Stimulated activated CD4-positive, alpha-beta T cell treated with anti-CD3 and anti-CD28 coated beads, TNF-alpha, amount 100 ng/mL, for 24 hours (primary cell): Measurements from ENCODE around the gene RAB3IL1.
"Not testable (repeated sequence)": the region's sequence is repeated elsewhere in the genome, so short reads cannot be mapped to it uniquely, and the experiment has no call there.

ENCODE experiments used
- DNase-seq, 3 experiments: peaks; one replicate each; pipeline ENCODE4 v3.0.0-alpha.2; 2020; ENCODE audit warnings: low read depth in 3 of 3

The RAB3IL1 gene

GRCh38 chr11:61953632-61954031 lies 36.3 kb upstream of the RAB3IL1 start:
- not testable (repeated sequence) for DNase-seq

GRCh38 chr11:61952882-61953281 lies 35.5 kb upstream of the RAB3IL1 start:
- DNase-seq, result no peak

- DNase-seq, result no peak
Observed at GRCh38 chr11:61951484-61952135, 34.2 kb upstream of the RAB3IL1 start.

- no peak for DNase-seq
Observed at GRCh38 chr11:61950035-61950547, 32.7 kb upstream of the RAB3IL1 start, which contains the start of gene BEST1. Gene BEST1 (plus strand): TSS chr11:61950351. CDS start chr11:61951807, 1,456 bp downstream.

GRCh38 chr11:61949169-61950034 lies 32.0 kb upstream of the RAB3IL1 start:
- no peak for DNase-seq

GRCh38 chr11:61948505-61948904 lies 31.1 kb upstream of the RAB3IL1 start:
- no peak for DNase-seq

GRCh38 chr11:61947486-61948210 lies 30.3 kb upstream of the RAB3IL1 start:
- peak; percentile 24 to 62 (median 40) for DNase-seq

- DNase-seq, result no peak
Observed at GRCh38 chr11:61946894-61947293, 29.5 kb upstream of the RAB3IL1 start.

GRCh38 chr11:61945191-61945590 lies 27.8 kb upstream of the RAB3IL1 start:
- no peak for DNase-seq

- DNase-seq, result no peak
Observed at GRCh38 chr11:61940466-61940865, 23.1 kb upstream of the RAB3IL1 start.

- DNase-seq, result no peak
Observed at GRCh38 chr11:61935861-61936260, 18.5 kb upstream of the RAB3IL1 start.

- no peak for DNase-seq
Observed at GRCh38 chr11:61930933-61931332, 13.6 kb upstream of the RAB3IL1 start.

GRCh38 chr11:61928606-61929005 lies 11.2 kb upstream of the RAB3IL1 start:
- no peak for DNase-seq

- DNase-seq, result no peak
Observed at GRCh38 chr11:61927501-61927900, 10.1 kb upstream of the RAB3IL1 start.

GRCh38 chr11:61926235-61926634 lies 8.9 kb upstream of the RAB3IL1 start:
- DNase-seq, result no peak

- no peak for DNase-seq
Observed at GRCh38 chr11:61925736-61926135, 8.4 kb upstream of the RAB3IL1 start.

GRCh38 chr11:61924064-61924455 lies 6.7 kb upstream of the RAB3IL1 start:
- no peak for DNase-seq

GRCh38 chr11:61923166-61924063 lies 6.0 kb upstream of the RAB3IL1 start:
- no peak for DNase-seq

GRCh38 chr11:61922539-61922938 lies 5.2 kb upstream of the RAB3IL1 start:
- DNase-seq, result no peak

- no peak for DNase-seq
Observed at GRCh38 chr11:61921446-61921845, 4.1 kb upstream of the RAB3IL1 start.
